ENCODE results near the gene MLH1.

Gene MLH1

DNA sequence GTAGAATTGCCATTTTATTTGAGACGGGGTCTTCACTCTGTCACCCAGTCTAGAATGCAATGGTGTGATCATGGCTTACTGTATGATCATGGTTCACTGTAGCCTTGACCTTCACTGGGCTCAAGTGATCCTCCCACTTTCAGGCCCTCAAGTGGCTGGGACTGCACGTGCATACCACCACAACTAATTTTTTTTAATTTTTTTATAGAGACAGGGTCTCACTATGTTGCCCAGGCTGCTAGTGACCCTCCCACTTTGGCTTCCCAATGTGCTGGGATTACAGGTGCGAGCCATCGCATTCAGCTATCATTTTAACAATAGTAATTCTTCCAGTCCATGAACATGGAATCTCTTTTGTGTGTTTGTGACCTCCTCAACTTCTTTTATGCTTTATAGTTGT, 12.3 kb upstream of the MLH1 start:
- no peak for DNase-seq (ENCODE audit: low spot score)

DNA sequence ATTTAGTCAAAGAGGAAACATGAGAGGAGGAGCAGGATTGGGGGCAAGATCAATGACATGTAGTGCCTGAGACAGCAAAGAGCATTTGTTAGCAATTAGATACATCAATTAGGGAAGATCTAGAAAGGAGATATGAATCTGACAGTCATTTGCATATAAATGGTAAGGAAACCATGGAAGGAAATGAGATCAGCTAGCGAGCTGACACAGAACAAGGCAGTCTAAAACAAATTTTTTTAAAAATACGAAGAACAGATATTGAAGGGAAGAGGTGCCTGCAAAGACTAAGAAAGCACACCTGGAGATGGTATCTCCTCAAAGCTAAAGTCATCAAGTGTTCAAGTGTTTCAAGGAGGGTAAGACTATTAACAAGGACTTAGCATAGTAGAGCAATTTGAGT, 5.0 kb upstream of the MLH1 start:
- DNase-seq (ENCODE audit: low spot score) = no peak

DNA sequence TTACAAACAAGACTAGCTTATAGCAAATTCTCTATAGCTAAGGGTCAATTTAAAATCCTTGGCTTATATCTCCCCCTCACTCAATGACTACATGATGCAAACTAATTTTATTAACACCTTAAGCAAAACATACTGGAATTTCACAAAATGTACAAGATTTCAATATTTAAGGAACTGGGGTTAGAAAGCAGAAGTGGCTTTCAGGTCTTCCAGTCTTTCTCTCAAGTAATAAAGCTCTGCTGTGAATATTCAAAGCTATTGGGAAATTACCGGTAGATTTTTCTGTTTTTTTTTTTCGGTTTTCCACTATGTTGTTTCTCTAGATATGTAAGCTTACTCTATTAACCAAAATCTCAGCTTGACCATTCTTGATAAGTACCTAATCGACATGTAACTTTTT, 4.3 kb upstream of the MLH1 start:
- DNase-seq (ENCODE audit: low spot score) = no peak

DNA sequence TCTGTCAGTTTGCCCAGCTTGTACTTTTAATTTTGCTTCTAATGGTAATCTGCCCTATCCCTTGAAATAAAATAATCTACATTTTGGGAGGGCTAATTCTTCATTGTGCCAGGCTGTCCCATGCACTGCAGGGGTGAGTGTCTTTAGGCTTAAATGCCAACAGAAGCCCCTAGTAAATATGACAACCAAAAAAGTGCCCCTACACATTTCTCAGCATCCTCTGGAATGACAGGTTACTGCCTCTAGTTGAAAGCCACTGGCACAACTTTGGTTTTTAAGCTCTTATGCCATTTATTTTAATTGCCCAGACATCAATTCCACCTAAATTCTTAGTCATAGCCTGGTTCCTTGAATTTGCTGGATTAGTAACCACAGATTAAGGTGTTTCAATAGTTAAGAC, 3.8 kb upstream of the MLH1 start:
- DNase-seq (ENCODE audit: low spot score) = peak; percentile 30

DNA sequence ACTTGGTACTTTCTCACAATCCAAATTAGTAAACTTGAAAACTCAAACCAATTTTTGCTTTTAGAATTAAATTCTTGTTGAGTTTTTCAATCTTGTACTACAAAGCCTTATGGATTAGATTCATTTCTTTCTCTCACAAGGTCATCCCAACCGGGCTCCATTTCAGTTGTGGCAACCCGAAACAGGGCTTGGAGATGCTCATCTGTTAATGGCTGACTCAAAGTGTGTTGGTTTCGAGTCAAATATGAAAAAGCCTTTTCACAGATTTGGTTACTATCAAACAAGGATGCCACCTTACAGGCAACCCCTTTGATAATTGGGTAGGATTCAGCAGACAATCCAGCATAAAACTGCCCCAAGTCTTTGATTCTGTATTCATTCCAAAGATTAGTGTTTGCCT, 2.2 kb upstream of the MLH1 start:
- peak; percentile 51 for DNase-seq (ENCODE audit: low spot score)

DNA sequence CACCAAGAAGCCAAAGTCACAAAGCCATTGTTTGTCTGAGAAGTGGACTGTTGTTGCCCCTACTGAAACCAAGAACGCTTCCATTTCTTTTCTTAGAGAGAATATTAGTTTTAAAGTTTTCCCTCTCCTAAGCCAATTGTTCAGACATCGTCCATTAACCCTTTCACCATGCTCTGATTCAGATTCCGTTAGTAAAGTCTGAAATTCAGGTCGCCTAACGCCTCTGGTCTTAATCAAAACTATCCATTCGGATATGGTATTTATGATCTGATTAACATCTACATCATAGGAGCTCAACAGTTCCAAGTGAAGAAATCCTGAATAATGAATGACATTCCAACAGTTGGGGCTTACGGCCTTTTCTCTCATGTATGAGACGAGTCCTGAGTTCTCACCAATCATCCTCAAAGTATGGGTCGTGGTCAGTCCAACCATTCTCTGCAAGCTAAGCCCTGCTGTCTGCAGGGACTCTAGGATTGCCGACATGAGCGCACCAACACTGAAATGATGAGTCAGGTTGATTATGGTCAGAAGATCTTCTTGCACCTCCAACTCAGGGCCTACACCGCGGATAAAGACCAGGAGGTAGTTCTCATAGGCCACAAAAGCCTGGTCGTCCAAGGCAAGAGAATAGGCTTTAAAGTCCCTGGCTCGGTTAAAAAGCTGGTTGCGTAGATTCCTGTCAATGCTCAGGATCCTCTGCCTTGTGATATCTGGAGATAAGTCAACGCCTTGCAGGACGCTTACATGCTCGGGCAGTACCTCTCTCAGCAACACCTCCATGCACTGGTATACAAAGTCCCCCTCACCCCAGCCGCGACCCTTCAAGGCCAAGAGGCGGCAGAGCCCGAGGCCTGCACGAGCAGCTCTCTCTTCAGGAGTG, 1.2 kb upstream of the MLH1 start:
- DNase-seq (ENCODE audit: low spot score) = peak; percentile 76

DNA sequence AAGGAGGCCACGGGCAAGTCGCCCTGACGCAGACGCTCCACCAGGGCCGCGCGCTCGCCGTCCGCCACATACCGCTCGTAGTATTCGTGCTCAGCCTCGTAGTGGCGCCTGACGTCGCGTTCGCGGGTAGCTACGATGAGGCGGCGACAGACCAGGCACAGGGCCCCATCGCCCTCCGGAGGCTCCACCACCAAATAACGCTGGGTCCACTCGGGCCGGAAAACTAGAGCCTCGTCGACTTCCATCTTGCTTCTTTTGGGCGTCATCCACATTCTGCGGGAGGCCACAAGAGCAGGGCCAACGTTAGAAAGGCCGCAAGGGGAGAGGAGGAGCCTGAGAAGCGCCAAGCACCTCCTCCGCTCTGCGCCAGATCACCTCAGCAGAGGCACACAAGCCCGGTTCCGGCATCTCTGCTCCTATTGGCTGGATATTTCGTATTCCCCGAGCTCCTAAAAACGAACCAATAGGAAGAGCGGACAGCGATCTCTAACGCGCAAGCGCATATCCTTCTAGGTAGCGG, 452 bp upstream of the MLH1 start, which contains the start of gene EPM2AIP1:
TSS of gene EPM2AIP1 (minus strand) at position 326 of the 520 bp plus-strand sequence. CDS start at position 272, 54 bp downstream.
- DNase-seq (ENCODE audit: low spot score) = no peak

DNA sequence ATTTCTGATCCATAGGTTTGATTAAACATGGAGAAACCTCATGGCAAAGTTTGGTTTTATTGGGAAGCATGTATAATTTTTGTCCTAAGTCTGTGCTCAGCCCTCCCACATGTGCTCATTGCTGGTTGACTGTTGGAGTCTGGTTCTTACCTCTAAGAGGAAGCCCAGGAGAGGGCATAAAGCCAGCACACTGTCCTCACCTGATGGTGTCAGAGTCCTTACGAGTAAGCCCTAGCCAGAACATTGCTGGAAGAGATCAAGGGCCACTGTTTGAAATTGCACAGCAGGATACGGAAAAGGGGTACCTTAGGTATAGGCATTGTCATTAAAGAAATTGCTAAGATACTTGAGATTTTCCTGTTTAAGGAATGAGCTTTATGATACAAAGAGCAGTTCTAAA, 21.3 kb downstream of the MLH1 start:
- no peak for DNase-seq (ENCODE audit: low spot score)

DNA sequence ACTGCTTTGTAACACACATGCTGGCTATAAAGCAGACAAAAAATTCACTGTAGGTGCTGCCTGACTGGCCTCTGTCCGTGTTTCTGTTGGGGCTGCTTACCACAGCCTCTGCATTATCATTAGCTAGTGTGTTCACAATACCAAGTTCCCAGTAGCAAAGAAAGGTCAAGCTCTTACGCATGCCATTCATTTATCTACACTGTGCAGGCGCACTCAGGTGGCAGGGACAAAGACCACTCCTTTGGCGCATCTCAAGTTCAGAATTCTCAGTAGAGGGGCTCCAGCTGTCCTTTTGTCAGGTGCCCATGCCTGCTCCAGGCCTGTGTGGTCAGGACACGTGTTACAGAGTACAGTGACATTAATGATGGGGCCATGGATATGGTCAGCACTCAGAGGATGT, 22.3 kb downstream of the MLH1 start:
- DNase-seq (ENCODE audit: low spot score) = no peak

DNA sequence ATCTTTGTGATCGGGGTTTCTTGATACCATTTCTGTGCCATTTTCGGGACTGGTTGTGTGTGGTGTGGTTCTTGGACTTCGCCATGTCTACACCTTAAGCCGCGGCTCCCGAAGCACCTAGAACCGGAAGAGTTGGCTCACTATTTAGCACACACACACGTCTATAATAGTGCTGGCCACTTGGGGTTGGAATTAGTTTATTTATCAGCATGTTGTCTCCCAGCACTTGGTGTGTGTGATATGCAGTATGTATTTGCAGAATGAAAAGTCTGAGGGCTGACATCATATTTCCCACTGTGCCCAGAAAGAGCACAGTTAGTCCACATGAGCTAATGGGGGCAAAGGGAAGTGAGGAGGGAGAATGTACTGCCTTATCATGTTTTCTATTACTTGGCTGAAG, 23.6 kb downstream of the MLH1 start:
- no peak for DNase-seq (ENCODE audit: low spot score)

DNA sequence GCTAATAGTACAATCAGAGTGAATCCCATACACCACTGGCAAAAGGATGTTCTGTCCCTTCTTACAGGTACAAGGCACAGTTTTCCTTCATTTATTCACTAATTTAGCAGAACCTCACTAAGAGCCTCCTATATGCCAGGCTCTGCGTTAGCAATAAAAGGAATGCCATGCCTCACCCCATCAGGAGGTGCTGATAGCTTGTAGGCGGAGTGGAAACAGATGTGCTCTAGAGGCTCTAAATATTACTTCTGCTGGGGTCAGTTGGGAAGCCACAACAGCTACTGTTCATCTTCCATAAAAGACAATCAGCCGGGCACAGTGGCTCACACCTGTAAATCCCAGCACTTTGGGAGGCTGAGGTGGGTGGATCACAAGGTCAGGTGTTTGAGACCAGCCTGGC, 24.4 kb downstream of the MLH1 start:
- no peak for DNase-seq (ENCODE audit: low spot score)

DNA sequence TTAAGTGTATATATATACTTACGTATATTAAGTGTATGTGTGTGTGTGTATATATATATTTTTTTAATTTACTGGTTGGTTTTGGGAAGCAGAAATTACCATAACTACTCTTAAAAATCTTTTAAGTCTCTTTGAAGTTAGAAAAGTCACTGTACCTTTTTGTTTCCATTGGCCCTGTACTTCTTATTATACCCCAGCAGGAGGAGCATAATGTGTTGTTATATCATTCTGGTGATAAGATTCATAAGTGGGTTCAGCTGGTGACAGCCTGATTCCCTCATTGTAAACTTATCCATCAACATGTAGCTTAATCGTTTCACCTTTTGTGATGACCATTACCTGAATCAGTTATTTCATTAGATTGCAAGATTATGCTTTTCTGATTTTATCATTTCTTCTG, 30.8 kb downstream of the MLH1 start:
- DNase-seq (ENCODE audit: low spot score) = peak; percentile 28

DNA sequence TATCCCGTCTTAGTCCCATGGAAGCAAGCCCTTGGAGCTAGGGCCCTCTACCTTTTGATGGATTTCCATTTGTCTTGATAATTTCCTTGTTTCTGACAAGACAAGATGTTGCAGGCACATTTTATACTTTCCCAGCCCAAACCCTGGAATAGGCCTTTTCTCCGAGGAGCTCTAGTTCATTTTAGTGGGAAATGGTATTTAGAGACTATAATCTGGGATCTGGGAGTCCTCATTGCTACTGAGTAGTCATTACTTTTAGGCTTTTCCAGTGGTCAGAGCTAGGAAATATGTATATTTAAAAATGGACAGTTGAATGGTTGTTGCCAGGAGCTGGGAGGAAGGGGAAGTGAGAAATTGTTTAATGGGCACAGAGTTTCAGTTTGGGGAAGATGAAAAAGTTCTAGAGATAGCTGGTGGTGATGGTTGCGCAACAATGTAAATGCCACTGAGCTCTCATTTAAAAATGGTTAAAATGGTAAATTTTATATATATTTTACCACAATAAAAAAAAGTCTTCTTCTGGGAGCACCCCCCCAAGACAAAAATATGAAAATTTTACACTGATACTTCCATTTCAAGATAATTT, 31.6 kb downstream of the MLH1 start:
- no peak for DNase-seq (ENCODE audit: low spot score)

DNA sequence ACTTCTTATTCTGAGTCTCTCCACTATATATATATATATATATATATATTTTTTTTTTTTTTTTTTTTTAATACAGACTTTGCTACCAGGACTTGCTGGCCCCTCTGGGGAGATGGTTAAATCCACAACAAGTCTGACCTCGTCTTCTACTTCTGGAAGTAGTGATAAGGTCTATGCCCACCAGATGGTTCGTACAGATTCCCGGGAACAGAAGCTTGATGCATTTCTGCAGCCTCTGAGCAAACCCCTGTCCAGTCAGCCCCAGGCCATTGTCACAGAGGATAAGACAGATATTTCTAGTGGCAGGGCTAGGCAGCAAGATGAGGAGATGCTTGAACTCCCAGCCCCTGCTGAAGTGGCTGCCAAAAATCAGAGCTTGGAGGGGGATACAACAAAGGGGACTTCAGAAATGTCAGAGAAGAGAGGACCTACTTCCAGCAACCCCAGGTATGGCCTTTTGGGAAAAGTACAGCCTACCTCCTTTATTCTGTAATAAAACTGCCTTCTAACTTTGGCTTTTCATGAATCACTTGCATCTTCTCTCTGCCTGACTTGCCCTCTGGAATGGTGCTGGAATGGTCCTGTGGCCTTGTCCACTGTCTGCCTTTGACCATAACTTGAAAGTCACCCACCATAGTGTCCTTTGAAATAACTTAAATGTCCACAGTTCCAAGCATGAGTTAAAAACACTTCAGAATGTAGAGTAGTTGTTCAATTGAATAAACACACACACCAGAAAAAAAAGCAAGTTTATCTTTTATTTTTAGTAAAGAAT, 32.4 kb downstream of the MLH1 start:
- no peak for DNase-seq (ENCODE audit: low spot score)

DNA sequence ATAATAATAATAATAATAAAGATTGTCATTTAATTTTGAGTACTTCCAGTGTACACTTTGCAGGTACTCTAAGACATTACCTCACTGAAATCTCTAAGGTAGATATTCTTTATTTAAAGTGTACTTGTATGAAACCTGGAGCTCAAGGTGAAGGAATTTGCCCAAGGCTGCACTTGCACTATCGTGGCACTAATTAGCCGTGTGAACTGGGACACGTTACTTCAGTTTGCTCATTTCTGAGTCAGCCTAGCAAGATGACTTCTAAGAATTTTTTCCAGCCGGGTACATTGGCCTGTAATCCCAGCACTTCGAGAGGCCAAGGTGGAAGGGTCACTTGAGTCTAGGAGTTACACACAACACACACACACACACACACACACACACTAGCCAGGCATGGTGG, 33.5 kb downstream of the MLH1 start:
- DNase-seq (ENCODE audit: low spot score) = no peak

DNA sequence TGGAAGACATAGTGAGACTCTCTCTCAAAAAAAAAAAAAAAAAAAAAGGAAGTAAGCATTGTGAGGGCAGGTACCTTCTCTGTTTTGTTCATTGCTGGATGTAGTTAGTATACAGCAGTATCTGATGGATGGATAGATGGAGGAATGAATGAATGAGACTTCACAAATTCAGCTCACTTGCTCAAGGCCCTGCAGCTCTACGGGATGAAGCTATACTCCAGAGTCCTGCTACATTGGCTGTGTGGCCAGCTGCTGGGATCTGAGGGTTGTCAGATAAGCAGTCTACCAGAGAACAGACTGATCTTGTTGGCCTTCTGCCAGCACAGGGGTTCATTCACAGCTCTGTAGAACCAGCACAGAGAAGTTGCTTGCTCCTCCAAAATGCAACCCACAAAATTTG, 35.0 kb downstream of the MLH1 start:
- DNase-seq (ENCODE audit: low spot score) = peak; percentile 75

DNA sequence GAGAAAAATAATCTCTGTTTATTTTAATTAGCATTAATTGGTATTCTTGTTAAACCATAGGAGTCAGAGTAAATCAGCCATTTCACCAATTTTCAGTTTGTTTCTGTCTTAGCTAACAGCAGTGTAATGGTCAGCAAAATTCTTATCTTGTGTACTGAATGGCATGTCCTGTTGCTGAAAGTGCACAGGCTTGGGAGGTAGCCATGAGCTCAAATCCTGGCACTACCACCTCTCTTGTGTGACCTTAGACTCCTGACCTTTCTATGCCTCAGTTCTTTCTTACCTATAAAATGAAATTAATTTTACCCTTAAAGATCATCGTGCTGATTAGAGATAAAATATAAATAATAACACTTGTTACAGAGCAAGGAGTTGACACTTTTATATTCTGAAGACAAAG, 35.8 kb downstream of the MLH1 start:
- DNase-seq (ENCODE audit: low spot score) = no peak

DNA sequence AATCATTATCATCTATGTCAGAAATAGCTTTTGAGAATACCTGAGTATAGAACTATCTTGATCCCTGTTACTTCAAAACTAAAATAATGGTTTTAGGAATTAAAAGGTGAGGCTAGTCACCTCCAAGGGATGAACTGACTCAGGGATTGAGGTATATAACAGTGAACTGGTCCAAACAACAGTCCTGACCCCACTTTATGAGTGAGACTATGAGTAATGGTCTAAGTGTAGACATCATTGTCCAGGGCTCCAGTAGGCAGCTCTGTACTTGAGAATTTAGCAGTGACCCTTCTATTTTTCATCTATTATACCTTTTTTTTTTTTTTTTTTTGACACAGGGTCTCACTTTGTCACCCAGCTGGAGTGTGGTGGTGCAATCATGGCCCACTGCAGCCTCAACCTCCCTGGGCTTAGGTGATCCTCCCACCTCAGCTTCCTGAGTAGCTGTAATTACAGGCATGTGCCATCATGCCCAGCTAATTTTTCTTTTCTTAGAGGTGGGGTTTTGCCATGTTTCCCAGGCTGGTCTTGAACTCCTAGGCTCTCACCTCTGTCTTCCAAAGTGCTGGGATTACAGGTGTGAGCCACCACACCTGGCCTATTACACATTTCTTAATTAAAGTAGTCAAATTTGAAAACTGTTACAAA, 36.3 kb downstream of the MLH1 start:
- no peak for DNase-seq (ENCODE audit: low spot score)

DNA sequence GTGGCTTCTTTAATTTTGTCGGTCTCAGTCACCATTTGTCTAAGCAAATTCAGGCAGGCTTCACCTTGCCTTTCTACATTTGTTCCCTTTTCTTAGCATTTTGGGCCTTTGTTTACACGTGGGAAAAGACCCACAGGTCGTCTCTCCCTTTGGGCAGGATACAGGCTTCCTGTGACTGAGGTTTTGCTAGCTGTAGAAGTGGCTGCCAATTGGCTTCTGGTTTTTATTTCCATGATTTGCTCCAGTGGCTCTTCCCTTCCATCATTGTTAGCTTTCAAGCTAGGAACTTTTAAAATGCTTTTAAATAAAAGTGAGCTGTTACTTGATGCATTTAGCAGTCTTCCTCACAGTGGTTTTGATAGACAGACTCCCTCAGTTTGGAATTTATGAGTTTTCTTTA, 37.3 kb downstream of the MLH1 start:
- DNase-seq (ENCODE audit: low spot score) = no peak

DNA sequence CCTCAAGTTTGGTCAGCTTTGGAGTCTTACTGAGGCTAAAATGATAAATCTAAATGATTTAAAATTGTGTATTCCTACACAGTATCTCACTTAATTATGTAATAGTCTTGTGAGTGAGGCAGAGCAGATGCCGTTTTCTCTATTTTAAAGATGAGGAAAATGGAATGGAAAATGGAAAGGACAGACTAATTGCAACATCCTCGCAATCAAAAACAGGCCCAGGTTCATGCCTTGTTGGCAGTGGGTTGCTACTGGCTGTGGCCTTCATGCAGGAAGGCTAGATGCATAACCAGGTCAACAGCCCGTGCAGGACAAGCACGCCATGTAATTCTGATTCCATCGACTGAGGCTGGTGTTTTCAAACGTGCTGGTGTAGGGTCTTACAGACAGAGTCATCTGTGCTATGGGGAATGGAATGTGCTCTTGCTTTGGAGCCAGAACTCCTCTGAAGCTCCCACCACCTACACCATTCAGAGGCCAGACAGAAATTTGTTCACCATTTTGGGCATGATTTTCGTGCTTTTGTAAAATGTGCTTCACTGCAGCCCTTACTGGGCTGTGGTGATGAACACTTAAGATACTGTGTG, 37.9 kb downstream of the MLH1 start:
- no peak for DNase-seq (ENCODE audit: low spot score)

DNA sequence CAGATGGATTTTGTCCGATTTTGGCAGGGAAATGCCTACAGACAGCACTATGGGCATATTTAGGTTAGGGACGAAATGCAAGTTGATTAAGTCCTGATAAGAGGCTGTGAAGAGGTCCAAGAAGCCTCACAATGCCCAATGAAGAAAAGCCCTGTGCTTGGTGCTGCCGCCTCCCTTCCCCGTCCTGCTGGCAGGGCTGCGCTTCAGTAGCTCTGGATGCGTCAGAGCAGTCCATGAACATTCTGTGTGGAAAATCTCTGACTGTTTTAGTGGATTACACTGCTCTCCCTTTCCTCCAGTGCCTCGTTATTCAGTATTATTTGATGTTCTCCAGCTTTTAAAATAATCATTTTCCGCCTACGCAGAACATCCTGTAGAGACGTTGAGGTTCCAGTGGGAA, 39.6 kb downstream of the MLH1 start:
- no peak for DNase-seq (ENCODE audit: low spot score)

DNA sequence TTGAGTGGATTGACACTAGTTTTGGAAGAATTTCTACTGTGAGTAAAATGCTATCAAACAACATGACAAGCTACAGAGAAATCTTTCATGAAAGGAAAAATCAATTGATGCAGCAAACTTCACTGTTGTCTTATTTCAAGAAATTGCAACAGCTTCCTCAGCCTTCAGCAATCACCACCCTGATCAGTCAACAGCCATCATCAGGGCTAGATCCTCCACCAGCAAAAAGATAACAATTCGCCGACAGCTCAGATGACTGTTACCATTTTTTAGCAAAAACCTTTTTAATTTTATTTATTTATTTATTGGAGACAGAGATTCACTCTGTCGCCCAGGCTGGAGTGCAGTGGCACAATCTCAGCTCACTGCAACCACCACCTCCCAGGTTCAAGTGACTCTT, 44.0 kb downstream of the MLH1 start:
- no peak for DNase-seq (ENCODE audit: low spot score)

Data from hematopoietic multipotent progenitor cell treated with erythropoietin and hydrocortisone succinate and interleukin-3 and kit ligand, for 17 days (in vitro differentiated cells).